Pancreas (tissue), 10 donors: ENCODE results near the gene CCDC15. TPM values are rescaled to one million over a fixed set of nuclear protein-coding genes. Genes with fewer than 3 reads are reported as not detected.
A peak's percentile ranks its signal among the peaks of the same experiment; 100 is the strongest.

Experiments
- ATAC-seq, 4 donors: fragments of 200-7000 bp; cut with Tn5 transposase; one replicate each; pipeline versions ENCODE4 v1.8.0 to v1.9.1; 2020; ENCODE audit warnings: mild to moderate bottlenecking in 4 of 4, moderate library complexity in 4 of 4
- DNase-seq, 6 donors: peaks; one replicate each; pipeline ENCODE4 v3.0.0-alpha.2; 2020
- FAIRE-seq: peaks from 2 replicates; lab custom pipeline; 2012; peaks lifted over from hg19 to GRCh38; lab: Jason Lieb, UNC
- H3K27ac ChIP-seq, 4 donors: fragments of 200-600 bp; sonication (generic); 1 replicate in 3 of 4; 2 replicates in 1 of 4; pipeline versions ENCODE4 v1.5.0 to v1.8.0; 2020
- H3K27me3 ChIP-seq, 4 donors: fragments of 200-600 bp; one replicate each; pipeline ENCODE4 v1.8.0; 2021
- H3K36me3 ChIP-seq, 3 donors: fragments of 200-600 bp; sonication (generic) in 1 of 3; one replicate each; pipeline versions ENCODE4 v1.5.0 to v1.8.0; 2020 to 2021
- H3K4me1 ChIP-seq, 3 donors: fragments of 200-600 bp; one replicate each; pipeline ENCODE4 v1.8.0; 2021
- H3K4me3 ChIP-seq, 4 donors: fragments of 200-600 bp; sonication (generic) in 2 of 4; one replicate each; pipeline versions ENCODE4 v1.5.0 to v1.8.0; 2020 to 2021
- H3K9me3 ChIP-seq, 4 donors: fragments of 200-600 bp; one replicate each; pipeline ENCODE4 v1.8.0; 2021
- CTCF ChIP-seq, 4 donors: fragments of 200-600 bp; sonication (generic) in 3 of 4; IDR thresholded peaks; one replicate each; pipeline versions ENCODE4 v1.5.0 to v1.8.0; 2021; ENCODE audit warnings: antibody characterized with exemption in 4 of 4
- WGBS, 2 donors: extraction: QIAGEN DNeasy Blood & Tissue Kit; methylation state at CpG; one replicate each; pipeline ENCODE4 v1.1.7; 2013; 5-methylcytosine and 5-hydroxymethylcytosine counted together
- intact Hi-C, 3 donors: fragments of 100-400 bp; cut with DNase I; formaldehyde crosslinking; loops; one replicate each; pipeline versions ENCODE4 v1.11.1 to v1.14.2; 2022
- polyA plus RNA-seq, 2 donors: library from polyadenylated mRNA; stranded (reverse); fragments of 200-250 nt; gene quantifications; one replicate each; pipeline ENCODE4 v1.2.3, GENCODE V29; 2013
- total RNA-seq, 6 donors: library from RNA; stranded (reverse); fragmentation: NEBNext Ultra II Directional in 4 of 6; extraction: Animal tissue kit (Norgen Biotek cat#: 25700) in 4 of 6; gene quantifications; one replicate each; pipeline versions ENCODE4 v1.2.1 to v1.2.4, GENCODE V29; 2021 to 2023
- donor health status: healthy with polysubstance abuse.
- donor health status: DM: no; HTN: no; CAD: no; lungs with moderate emphysema.
- donor health status: DM: no; HTN: no; CAD: no.
- donor health status: control.
- donor health status: control.
- donor health status: Bipolar disorder and iron deficiency.
- donor health status: DM: yes; HTN: yes; CAD: no.
- donor health status: DM: no; HTN: no; CAD: no.
- donor health status: DM: no; HTN: no; CAD: no.
- donor health status: DM: yes; HTN: yes; CAD: no.

CCDC15 gene
- total and polyA plus RNA-seq, 8 donors, result 0.23 to 1.4 (median 0.73) TPM

- no peaks in the 10 kb centered on the region for H3K36me3 ChIP-seq
- ATAC-seq, result no peak
- 95 to 97% methylated on average over 3 of the region's 3 CpGs for WGBS, 2 donors
- FAIRE-seq, result no peak
- H3K27ac ChIP-seq, result no peak overlapping the region
- peaks cover 0 to 1% (median 0%) of the 10 kb centered on the region in 4 donors for H3K9me3 ChIP-seq
- DNase-seq, result peak in 1 of 6 donors; percentile 29
- no peak overlapping the region for H3K4me3 ChIP-seq
- H3K27me3 ChIP-seq, result no peaks in the 10 kb centered on the region
- no peak for TF ChIP-seq CTCF (IDR thresholded peaks at IDR 0.05)
- H3K4me1 ChIP-seq, result no peaks in the 10 kb centered on the region
- intact Hi-C loops, result no loop called here
These were observed 30.5 kb downstream of the CCDC15 start for GRCh38 chr11:124984512-124984854.

- H3K27ac ChIP-seq, result no peak overlapping the region
- 86 to 92% methylated on average over 1 of the region's 1 CpG for WGBS, 2 donors
These were observed 33.1 kb downstream of the CCDC15 start for GRCh38 chr11:124987096-124987495.

GRCh38 chr11:124988063-124988462 lies 34.1 kb downstream of the CCDC15 start:
- no peak for DNase-seq
- Histone ChIP-seq H3K4me3 (no peak overlapping the region), H3K27me3 (no peaks in the 10 kb centered on the region), H3K27ac (no peak overlapping the region), H3K4me1 (no peaks in the 10 kb centered on the region), H3K9me3 (no peaks in the 10 kb centered on the region), H3K36me3 (no peaks in the 10 kb centered on the region)
- no peak for ATAC-seq
- 91 to 93% methylated on average over 3 of the region's 3 CpGs for WGBS, 2 donors
- FAIRE-seq, result no peak
- TF ChIP-seq CTCF (IDR thresholded peaks at IDR 0.05), result no peak
- intact Hi-C loops, result no loop called here

More at GRCh38 chr11:124987096-124987495, 33.1 kb downstream of the CCDC15 start:
- Histone ChIP-seq H3K4me1 (no peaks in the 10 kb centered on the region), H3K36me3 (no peaks in the 10 kb centered on the region), H3K27me3 (no peaks in the 10 kb centered on the region), H3K9me3 (no peaks in the 10 kb centered on the region), H3K4me3 (no peak overlapping the region)
- intact Hi-C loops, result no loop called here
- no peak for FAIRE-seq
- TF ChIP-seq CTCF (IDR thresholded peaks at IDR 0.05), result no peak
- no peak for ATAC-seq
- DNase-seq, result no peak

- ATAC-seq, result no peak
- peaks cover 0 to 5% (median 0%) of the 10 kb centered on the region in 4 donors for H3K9me3 ChIP-seq
- FAIRE-seq, result no peak
- H3K27ac ChIP-seq, result no peak overlapping the region
- H3K4me1 ChIP-seq, result no peaks in the 10 kb centered on the region
- WGBS, 2 donors, result 96 to 99% methylated on average over 2 of the region's 2 CpGs
- intact Hi-C loops, result no loop called here
- H3K4me3 ChIP-seq, result no peak overlapping the region
- no peaks in the 10 kb centered on the region for H3K36me3 ChIP-seq
- TF ChIP-seq CTCF (IDR thresholded peaks at IDR 0.05), result no peak
- H3K27me3 ChIP-seq, result no peaks in the 10 kb centered on the region
- no peak for DNase-seq
These were observed 47.2 kb downstream of the CCDC15 start for GRCh38 chr11:125001079-125001778.

- no peaks in the 10 kb centered on the region for H3K36me3 ChIP-seq
- no peaks in the 10 kb centered on the region for H3K27me3 ChIP-seq
- DNase-seq (no peak), FAIRE-seq (no peak), ATAC-seq (no peak)
- intact Hi-C loops, result no loop called here
- peaks cover 0 to 5% (median 0%) of the 10 kb centered on the region in 4 donors for H3K9me3 ChIP-seq
- 94 to 98% methylated on average over 2 of the region's 2 CpGs for WGBS, 2 donors
- H3K27ac ChIP-seq, result no peak overlapping the region
- TF ChIP-seq CTCF (IDR thresholded peaks at IDR 0.05), result no peak
- no peak overlapping the region for H3K4me3 ChIP-seq
- H3K4me1 ChIP-seq, result no peaks in the 10 kb centered on the region
These were observed 47.8 kb downstream of the CCDC15 start for GRCh38 chr11:125001849-125002248.
